PC-3 (cell line): ENCODE results near the gene CELF1. TPM values are rescaled to one million over a fixed set of nuclear protein-coding genes. Genes with fewer than 3 reads are reported as not detected.

ENCODE experiments used
- ATAC-seq: fragments of 200-7000 bp; cut with Tn5 transposase; 2 replicates; pipeline ENCODE4 v1.9.1; 2020; ENCODE audit warnings: mild to moderate bottlenecking, moderate library complexity
- BruUV-seq: library from RNA; stranded (reverse); fragments of 400-500 nt; replicated peaks from 2 replicates; lab custom pipeline; 2021; lab: Mats Ljungman, UMichigan
- CTCF ChIA-PET: fragments of 300-600 bp; sonication (Branson Sonifier 250); formaldehyde crosslinking; loops from one replicate; lab custom pipeline; 2022; ENCODE audit warnings: antibody characterized with exemption; lab: Charles Lee
- POLR2A ChIA-PET: fragments of 300-600 bp; sonication (Branson Sonifier 250); formaldehyde crosslinking; loops from one replicate; lab custom pipeline; 2022; ENCODE audit warnings: antibody characterized with exemption; ENCODE audit not compliant: unreplicated experiment; lab: Charles Lee
- DNase-seq: peaks from one replicate; pipeline ENCODE4 v3.0.0-alpha.2; 2015
- H2AFZ ChIP-seq: fragments of 300-600 bp; sonication (generic); 2 replicates; pipeline ENCODE4 v1.6.0; 2016; ENCODE audit warnings: antibody characterized with exemption, low read length
- H3F3A ChIP-seq: fragments of 300-600 bp; sonication (generic); one replicate; pipeline ENCODE4 v1.6.0; 2017; ENCODE audit warnings: antibody characterized with exemption, low read length, control low read depth, mild to moderate bottlenecking; ENCODE audit not compliant: unreplicated experiment
- H3K27ac ChIP-seq: fragments of 300-600 bp; sonication (generic); 2 replicates; pipeline ENCODE4 v1.5.1; 2016; ENCODE audit warnings: mild to moderate bottlenecking, low read length
- H3K27me3 ChIP-seq: fragments of 300-600 bp; sonication (generic); 2 replicates; pipeline ENCODE4 v1.6.1; 2016; ENCODE audit warnings: low read length, mixed read lengths
- H3K36me3 ChIP-seq: fragments of 300-600 bp; sonication (generic); 2 replicates; pipeline ENCODE4 v1.6.1; 2016; ENCODE audit warnings: low read depth, mixed run types, low read length, mixed read lengths
- H3K4me1 ChIP-seq: fragments of 300-600 bp; sonication (generic); 2 replicates; pipeline ENCODE4 v1.5.1; 2016; ENCODE audit warnings: low read length; ENCODE audit not compliant: insufficient read depth
- H3K4me2 ChIP-seq: fragments of 300-600 bp; sonication (generic); 2 replicates; pipeline ENCODE4 v1.6.0; 2016; ENCODE audit warnings: low read length
- H3K4me3 ChIP-seq: fragments of 300-600 bp; sonication (generic); 2 replicates; pipeline ENCODE4 v1.5.1; 2016; ENCODE audit warnings: mild to moderate bottlenecking, low read length, mixed read lengths
- H3K79me2 ChIP-seq: fragments of 300-600 bp; sonication (generic); 2 replicates; pipeline ENCODE4 v1.6.1; 2017; ENCODE audit warnings: low read length, mixed read lengths
- H3K9ac ChIP-seq: fragments of 300-600 bp; sonication (generic); 2 replicates; pipeline ENCODE4 v1.6.0; 2016; ENCODE audit warnings: mild to moderate bottlenecking, low read length
- H3K9me2 ChIP-seq: fragments of 300-600 bp; sonication (generic); replicated peaks from 2 replicates; pipeline ENCODE4 v1.6.1; 2016; ENCODE audit warnings: mixed run types, low read length, mixed read lengths
- H3K9me3 ChIP-seq: fragments of 300-600 bp; sonication (generic); 2 replicates; pipeline ENCODE4 v1.6.1; 2016; ENCODE audit warnings: low read length, mixed read lengths
- H4K20me1 ChIP-seq: fragments of 300-600 bp; sonication (generic); 2 replicates; pipeline ENCODE4 v1.6.1; 2016; ENCODE audit warnings: low read length, mixed read lengths
- EZH2 ChIP-seq: fragments of 300-600 bp; sonication (generic); IDR thresholded peaks from one replicate; pipeline ENCODE4 v1.6.1; 2017; ENCODE audit warnings: antibody characterized with exemption, mild to moderate bottlenecking, low read length; ENCODE audit not compliant: unreplicated experiment
- EZH2phosphoT487 ChIP-seq: fragments of 300-600 bp; sonication (generic); IDR thresholded peaks from 2 replicates; pipeline ENCODE4 v1.6.1; 2018; ENCODE audit warnings: mild to moderate bottlenecking, antibody characterized with exemption, low read length, borderline replicate concordance
- intact Hi-C: fragments of 100-400 bp; cut with micrococcal nuclease; formaldehyde crosslinking; loops from 2 replicates; pipeline ENCODE4 v1.9.0; 2023
- total RNA-seq: library from RNA; depleted of rRNA; stranded (reverse); fragments of >200 nt; gene quantifications from 2 replicates; pipeline ENCODE4 v1.2.3, GENCODE V29; 2014
- TF ChIP-seq, protein P1 (sequence below): fragments of 300-600 bp; sonication (generic); conservative IDR thresholded peaks from 2 replicates; pipeline ENCODE4 v1.5.1; 2017; ENCODE audit warnings: antibody characterized with exemption, low read depth, mild to moderate bottlenecking, low read length

Gene CELF1
- total RNA-seq, 1 experiment from 2014 or later: 80.1 TPM

DNA sequence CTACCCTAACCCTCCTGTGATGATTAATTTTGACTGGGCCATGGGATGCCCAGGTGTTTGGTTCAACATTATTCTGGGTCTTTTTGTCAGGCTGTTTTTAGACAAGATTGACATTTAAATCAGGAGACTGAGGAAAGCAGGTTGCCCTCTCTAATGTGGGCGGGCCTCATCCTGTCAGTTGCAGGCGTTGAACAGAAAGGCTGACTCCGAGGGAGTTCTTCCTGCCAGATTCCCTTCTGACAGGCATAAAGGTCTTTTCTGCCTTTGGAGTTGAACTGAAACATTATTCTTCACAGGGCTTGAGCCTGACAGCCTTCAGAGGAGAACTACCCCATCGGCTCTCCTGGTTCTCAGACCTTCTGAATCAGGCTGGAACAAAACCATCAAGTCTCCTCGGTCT, 122.4 kb downstream of the CELF1 start:
- Histone ChIP-seq H2AFZ (no peak overlapping the region), H3K4me2 (no peak overlapping the region), H3F3A (no peaks in the 10 kb centered on the region), H3K9ac (no peak overlapping the region), H3K4me3 (no peak overlapping the region), H3K27ac (no peak overlapping the region), H3K9me3 (no peaks in the 10 kb centered on the region), H3K9me2 (no peaks in the 10 kb centered on the region), H3K36me3 (no peaks in the 10 kb centered on the region), H3K27me3 (no peaks in the 10 kb centered on the region), H4K20me1 (no peaks in the 10 kb centered on the region), H3K79me2 (peaks cover 7% of the 10 kb centered on the region), H3K4me1 (no peaks in the 10 kb centered on the region)
- BruUV-seq: no TSS peak
- intact Hi-C loops: no loop called here
- ATAC-seq (no peak), DNase-seq (no peak)
- ChIA-PET CTCF (no interaction called here), POLR2A (no interaction called here)
- TF ChIP-seq EZH2: no peak
- TF ChIP-seq EZH2phosphoT487: no peak
- TF ChIP-seq, protein P1, sequence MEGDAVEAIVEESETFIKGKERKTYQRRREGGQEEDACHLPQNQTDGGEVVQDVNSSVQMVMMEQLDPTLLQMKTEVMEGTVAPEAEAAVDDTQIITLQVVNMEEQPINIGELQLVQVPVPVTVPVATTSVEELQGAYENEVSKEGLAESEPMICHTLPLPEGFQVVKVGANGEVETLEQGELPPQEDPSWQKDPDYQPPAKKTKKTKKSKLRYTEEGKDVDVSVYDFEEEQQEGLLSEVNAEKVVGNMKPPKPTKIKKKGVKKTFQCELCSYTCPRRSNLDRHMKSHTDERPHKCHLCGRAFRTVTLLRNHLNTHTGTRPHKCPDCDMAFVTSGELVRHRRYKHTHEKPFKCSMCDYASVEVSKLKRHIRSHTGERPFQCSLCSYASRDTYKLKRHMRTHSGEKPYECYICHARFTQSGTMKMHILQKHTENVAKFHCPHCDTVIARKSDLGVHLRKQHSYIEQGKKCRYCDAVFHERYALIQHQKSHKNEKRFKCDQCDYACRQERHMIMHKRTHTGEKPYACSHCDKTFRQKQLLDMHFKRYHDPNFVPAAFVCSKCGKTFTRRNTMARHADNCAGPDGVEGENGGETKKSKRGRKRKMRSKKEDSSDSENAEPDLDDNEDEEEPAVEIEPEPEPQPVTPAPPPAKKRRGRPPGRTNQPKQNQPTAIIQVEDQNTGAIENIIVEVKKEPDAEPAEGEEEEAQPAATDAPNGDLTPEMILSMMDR: no peak

DNA sequence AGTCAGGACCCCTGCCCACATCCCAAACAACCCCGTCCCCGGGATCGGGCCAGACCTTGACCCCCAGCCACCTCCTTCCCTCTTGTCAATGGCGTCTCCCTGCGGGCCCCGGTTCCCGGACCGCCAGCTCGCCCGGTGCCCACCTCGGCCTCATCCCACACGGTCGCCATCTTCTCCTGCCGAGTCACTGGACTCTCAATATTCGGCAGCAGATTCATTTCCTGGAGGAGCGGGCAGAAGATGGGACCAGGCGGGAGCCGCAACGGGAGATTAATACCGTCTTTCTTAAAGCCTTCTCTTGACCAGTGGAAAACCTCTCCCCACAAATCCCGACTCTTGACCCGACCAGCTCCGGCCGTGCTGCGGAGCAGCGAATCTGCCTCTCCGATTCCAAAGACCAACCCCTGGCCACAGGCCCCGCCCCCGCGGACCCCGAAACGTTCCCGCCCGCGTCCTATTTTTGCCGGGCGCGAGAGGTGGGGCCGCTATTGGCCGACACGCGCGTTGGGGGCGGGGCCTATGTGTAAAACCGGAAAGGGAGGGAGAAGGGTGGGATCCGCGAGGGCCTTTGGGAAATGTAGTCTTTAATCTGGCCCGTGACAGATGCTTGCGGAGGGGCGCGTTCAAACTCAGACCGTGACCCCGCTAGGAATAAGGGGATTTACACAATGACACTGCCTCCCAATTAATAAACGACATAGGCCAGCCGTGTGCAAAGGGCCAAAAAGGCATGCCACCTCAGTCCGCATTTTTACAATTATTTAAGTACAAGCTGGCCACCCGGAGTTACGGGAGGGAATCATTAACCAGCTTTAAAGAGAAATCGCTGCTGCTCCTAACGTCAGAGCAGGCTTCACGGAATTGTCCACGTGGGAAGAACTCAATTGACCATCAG, 126.6 kb downstream of the CELF1 start, which contains the start of gene PSMC3:
Gene PSMC3, minus strand, starts transcription at position 378 of the 895 bp plus-strand sequence. Its CDS starts 160 bp downstream, at position 218.
- CTCF ChIA-PET: interaction anchor here (0.6 kb wide), 1 partner anchor 28 kb away, joined by 5 read pairs; no protein-coding TSS in a partner anchor
- Histone ChIP-seq H3K27me3 (no peaks in the 10 kb centered on the region), H3K9ac (peak within 1 kb of the TSS; percentile 99), H3K36me3 (peaks cover 26% of the 10 kb centered on the region; the same call in 1 of the 2 replicates), H3K9me3 (no peaks in the 10 kb centered on the region), H3K79me2 (peaks cover 31% of the 10 kb centered on the region), H3K4me2 (peak within 1 kb of the TSS; percentile 94), H4K20me1 (no peaks in the 10 kb centered on the region), H3K4me3 (peak within 1 kb of the TSS; percentile 97), H3K4me1 (peaks cover 11% of the 10 kb centered on the region), H3K27ac (peak within 1 kb of the TSS; percentile 83), H3K9me2 (no peaks in the 10 kb centered on the region), H3F3A (no peaks in the 10 kb centered on the region), H2AFZ (peak within 1 kb of the TSS; percentile 95)
- peak; percentile 95 for DNase-seq
- intact Hi-C loops: no loop called here
- BruUV-seq: no TSS peak
- TF ChIP-seq EZH2phosphoT487: no peak
- TF ChIP-seq, protein P1: no peak
- no peak for TF ChIP-seq EZH2
- ATAC-seq: peak; percentile 89
- POLR2A ChIA-PET: no interaction called here

DNA sequence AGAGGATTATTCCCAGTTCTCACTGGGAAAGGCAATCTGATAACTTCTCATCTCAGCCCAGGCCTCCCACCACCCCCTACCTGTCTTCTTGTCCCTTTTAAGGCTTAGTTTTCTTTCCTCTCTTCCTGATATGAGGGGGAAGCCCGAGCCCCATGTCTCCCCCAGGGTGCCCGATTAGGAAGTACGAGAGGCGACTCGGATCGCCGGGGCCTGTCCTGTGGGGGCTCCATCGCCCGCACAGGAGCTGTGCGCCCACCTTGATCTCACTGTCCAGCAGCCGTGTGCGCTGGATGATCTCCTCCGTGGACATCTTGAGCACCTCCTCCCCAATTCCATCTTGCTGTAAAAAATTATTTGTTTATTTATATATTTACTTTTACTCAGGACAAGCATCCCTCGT, 127.3 kb downstream of the CELF1 start:
- Histone ChIP-seq H3K9me2 (no peaks in the 10 kb centered on the region), H3K4me2 (peak overlapping the region; percentile 94), H3F3A (no peaks in the 10 kb centered on the region), H3K36me3 (peaks cover 30% of the 10 kb centered on the region; the same call in 1 of the 2 replicates), H3K4me1 (peaks cover 11% of the 10 kb centered on the region), H3K9ac (peak overlapping the region; percentile 99), H3K79me2 (peaks cover 31% of the 10 kb centered on the region), H2AFZ (peak overlapping the region; percentile 95), H3K4me3 (peak overlapping the region; percentile 97), H4K20me1 (no peaks in the 10 kb centered on the region), H3K27ac (peak overlapping the region; percentile 83), H3K9me3 (no peaks in the 10 kb centered on the region), H3K27me3 (no peaks in the 10 kb centered on the region)
- DNase-seq (no peak), ATAC-seq (no peak)
- TF ChIP-seq EZH2phosphoT487 (no peak), EZH2 (no peak)
- TF ChIP-seq, protein P1: no peak
- CTCF ChIA-PET: no interaction called here
- intact Hi-C loops: no loop called here
- POLR2A ChIA-PET: no interaction called here
- TSS peak; percentile 70 for BruUV-seq
